Choroid plexus epithelial cell (primary cell): ENCODE results near the gene MIA3.

ENCODE experiments used
- DNase-seq: peaks from one replicate; pipeline ENCODE4 v3.0.0-alpha.2; 2010; ENCODE audit warnings: low read depth
- H3K4me3 ChIP-seq: 2 replicates; pipeline ENCODE4 v1.5.1; 2011; ENCODE audit warnings: low read depth, mild to moderate bottlenecking, control low read depth, low read length, moderate library complexity
- CTCF ChIP-seq: conservative IDR thresholded peaks from 2 replicates; pipeline ENCODE4 v1.5.1; 2011; ENCODE audit warnings: low read depth, mild to moderate bottlenecking, control low read depth, inconsistent platforms, low read length, moderate library complexity

The MIA3 gene

GRCh38 chr1:222610728-222611127 lies 7.2 kb upstream of the MIA3 start:
- no peak for TF ChIP-seq CTCF
- no peak overlapping the region for H3K4me3 ChIP-seq
- no peak for DNase-seq

- TF ChIP-seq CTCF: no peak
- H3K4me3 ChIP-seq: no peak overlapping the region
- no peak for DNase-seq
Observed at GRCh38 chr1:222613627-222614026, 4.3 kb upstream of the MIA3 start.

GRCh38 chr1:222616525-222616924 lies 1.4 kb upstream of the MIA3 start:
- DNase-seq: peak; percentile 88
- TF ChIP-seq CTCF: no peak
- no peak overlapping the region for H3K4me3 ChIP-seq

GRCh38 chr1:222617367-222617951 lies 438 bp upstream of the MIA3 start:
- H3K4me3 ChIP-seq: peak overlapping the region; percentile 64
- DNase-seq: peak; percentile 100
- TF ChIP-seq CTCF: no peak

GRCh38 chr1:222618880-222619596 lies 1.1 kb downstream of the MIA3 start:
- H3K4me3 ChIP-seq: peak overlapping the region; percentile 84
- TF ChIP-seq CTCF: no peak
- peak; percentile 52 for DNase-seq

- DNase-seq: no peak
- H3K4me3 ChIP-seq: no peak overlapping the region
- TF ChIP-seq CTCF: no peak
Observed at GRCh38 chr1:222620566-222620965, 2.7 kb downstream of the MIA3 start.

GRCh38 chr1:222622765-222623164 lies 4.9 kb downstream of the MIA3 start:
- no peak for DNase-seq
- no peak for TF ChIP-seq CTCF
- H3K4me3 ChIP-seq: no peak overlapping the region
